Heart right ventricle (tissue), 16 donors: ENCODE results near the gene PLEKHG4. TPM values are rescaled to one million over a fixed set of nuclear protein-coding genes. Genes with fewer than 3 reads are reported as not detected.
A peak's percentile ranks its signal among the peaks of the same experiment; 100 is the strongest.

Experiments used
- ATAC-seq, 8 donors: fragments of 200-7000 bp; cut with Tn5 transposase; one replicate each; pipeline ENCODE4 v1.9.1; 2020; ENCODE audit warnings: mild to moderate bottlenecking in 8 of 8, moderate library complexity in 8 of 8, moderate number of reproducible peaks in 1 of 8
- DNase-seq, 2 donors: peaks; one replicate each; pipeline ENCODE4 v3.0.0-alpha.2; 2020
- H3K27ac ChIP-seq, 10 donors: fragments of 200-600 bp; sonication (generic) in 2 of 10; one replicate each; pipeline versions ENCODE4 v1.5.0 to v1.8.0; 2020 to 2022; ENCODE audit warnings: mild to moderate bottlenecking in 3 of 10
- H3K27me3 ChIP-seq, 7 donors: fragments of 200-600 bp; one replicate each; pipeline ENCODE4 v1.8.0; 2021 to 2022; ENCODE audit warnings: mild to moderate bottlenecking in 2 of 7
- H3K36me3 ChIP-seq, 9 donors: fragments of 200-600 bp; sonication (generic) in 1 of 9; one replicate each; pipeline versions ENCODE4 v1.5.0 to v1.8.0; 2020 to 2022; ENCODE audit warnings: mild to moderate bottlenecking in 2 of 9
- H3K4me1 ChIP-seq, 9 donors: fragments of 200-600 bp; sonication (generic) in 1 of 9; one replicate each; pipeline versions ENCODE4 v1.5.0 to v1.8.0; 2020 to 2022; ENCODE audit warnings: mild to moderate bottlenecking in 4 of 9
- H3K4me3 ChIP-seq, 10 donors: fragments of 200-600 bp; sonication (generic) in 2 of 10; one replicate each; pipeline versions ENCODE4 v1.5.0 to v1.8.0; 2020 to 2022; ENCODE audit warnings: mild to moderate bottlenecking in 7 of 10, moderate library complexity in 2 of 10
- H3K9me3 ChIP-seq, 11 donors: fragments of 200-600 bp in 10 of 11; sonication (generic) in 2 of 11; one replicate each; pipeline versions ENCODE4 v1.5.0 to v1.8.0; 2013 to 2022; ENCODE audit warnings: mild to moderate bottlenecking in 2 of 11, control low read depth in 1 of 11, moderate library complexity in 1 of 11
- CTCF ChIP-seq, 9 donors: fragments of 200-600 bp; sonication (generic) in 2 of 9; IDR thresholded peaks; one replicate each; pipeline versions ENCODE4 v1.5.0 to v1.8.0; 2021 to 2022; ENCODE audit warnings: antibody characterized with exemption in 9 of 9, mild to moderate bottlenecking in 5 of 9, moderate library complexity in 1 of 9
- WGBS, 2 donors: extraction: QIAGEN DNeasy Blood & Tissue Kit; methylation state at CpG; one replicate each; pipeline ENCODE4 v1.1.7; 2013; ENCODE audit warnings: inconsistent platforms in 1 of 2; 5-methylcytosine and 5-hydroxymethylcytosine counted together
- intact Hi-C, 10 donors: fragments of 100-400 bp; cut with DNase I; formaldehyde crosslinking; loops; one replicate each; pipeline versions ENCODE4 v1.11.1 to v1.14.2; 2022
- polyA plus RNA-seq, 2 donors: library from polyadenylated mRNA; stranded (reverse); fragments of 200-250 nt; gene quantifications; one replicate each; pipeline ENCODE4 v1.2.3, GENCODE V29; 2013
- total RNA-seq, 10 donors: library from RNA; stranded (reverse); fragmentation: NEBNext Ultra II Directional in 3 of 10; extraction: Animal tissue kit (Norgen Biotek cat#: 25700) in 3 of 10; gene quantifications; one replicate each; pipeline versions ENCODE4 v1.2.1 to v1.2.4, GENCODE V29; 2021 to 2023
- donor health status: Arrhythmogenic right ventricular cardiomyopathy.
- donor health status: ischemic (EF 13 %, LVEDD 7.1; RV severe dilation, severe dysfunction).
- donor health status: healthy with polysubstance abuse.
- donor health status: DM: no; HTN: yes; CAD: no.
- donor health status: DM: no; HTN: no; CAD: no.
- donor health status: ischemic (EF 25% LVEDD 6.9; RV normal size, moderate dysfunction).
- donor health status: ischemic (EF 25% LVEDD 5.7; RV mildly dilated, moderate dysfunction).
- donor health status: healthy.
- donor health status: DM: yes; HTN: yes; CAD: no.
- donor health status: Ischemic cardiomyopathy.
- donor health status: ischemic (EF 35%, LVEDD 5.7; RV mildly dilated, moderate dysfunction).
- donor health status: nonischemic (EF 11% LVEDD 7.7; RV severe dilation, severe dysfunction).
- donor health status: DM: yes; HTN: yes; CAD: no.
- donor health status: PGD.
- donor health status: ischemic (EF 29% LVEDD 5.4; RV normal size, mild dysfunction).
- donor health status: nonischemic (EF 23%, LVEDD 6.1; RV moderate dilation, normal function).

Gene PLEKHG4
- total and polyA plus RNA-seq, 12 donors, result 0.25 to 2.9 (median 0.86) TPM

DNA sequence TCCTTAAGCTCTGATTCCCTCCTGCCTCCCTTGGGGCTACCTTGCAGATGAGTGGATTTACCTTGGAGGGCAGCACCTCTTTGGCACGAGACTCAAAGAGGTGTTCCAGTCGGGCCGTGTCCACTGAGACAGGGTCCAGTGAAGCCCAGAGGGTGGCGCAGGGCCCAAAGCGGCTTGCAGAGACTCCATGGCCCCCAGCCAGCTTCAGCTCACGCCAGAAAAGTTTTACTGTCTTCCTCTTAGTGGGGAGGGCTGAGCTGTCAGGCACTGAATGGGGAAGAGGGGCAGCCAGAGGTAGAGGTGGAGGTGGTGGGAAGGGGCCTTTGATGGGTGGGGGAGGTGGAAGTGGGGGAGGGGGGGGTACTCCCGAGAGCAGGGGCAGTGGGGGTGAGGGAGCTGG is 45.7 kb upstream of the PLEKHG4 start:
- intact Hi-C loops, result no loop called here
- no peak overlapping the region for H3K27ac ChIP-seq
- H3K27me3 ChIP-seq, result no peaks in the 10 kb centered on the region
- peaks cover 14 to 100% (median 76%) of the 10 kb centered on the region in 9 donors for H3K36me3 ChIP-seq
- DNase-seq, result no peak
- no peak overlapping the region for H3K4me3 ChIP-seq
- H3K4me1 ChIP-seq, result peaks cover 0 to under 1% (median 0%) of the 10 kb centered on the region in 9 donors
- no peak for TF ChIP-seq CTCF (IDR thresholded peaks at IDR 0.05)
- H3K9me3 ChIP-seq, result no peaks in the 10 kb centered on the region
- no peak for ATAC-seq
- 74 to 79% methylated on average over 7 of the region's 7 CpGs for WGBS, 2 donors

DNA sequence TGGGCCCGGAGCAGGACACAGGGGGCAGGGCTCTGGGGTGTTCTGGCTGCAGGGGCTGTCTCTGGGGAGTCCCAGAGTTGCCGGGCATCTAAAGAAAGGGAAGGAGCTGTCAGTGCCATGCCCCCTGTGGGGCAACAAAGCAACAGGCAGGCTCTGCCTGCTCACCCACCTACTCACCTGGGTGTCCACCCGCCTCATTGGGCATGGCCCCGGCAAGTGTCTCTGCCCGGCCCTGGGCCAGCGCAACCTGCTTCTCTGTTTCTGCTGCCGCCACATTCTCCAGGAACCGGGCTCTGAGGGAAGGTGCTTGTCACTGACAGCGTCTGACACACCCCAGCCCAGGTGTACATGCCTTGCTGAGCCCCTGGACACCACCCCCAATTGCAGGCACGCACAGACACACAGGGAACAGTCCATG is 45.1 kb upstream of the PLEKHG4 start:
- Histone ChIP-seq H3K27ac (no peak overlapping the region), H3K4me3 (no peak overlapping the region), H3K27me3 (no peaks in the 10 kb centered on the region), H3K4me1 (no peaks in the 10 kb centered on the region), H3K36me3 (peaks cover 10 to 100% (median 76%) of the 10 kb centered on the region in 9 donors), H3K9me3 (no peaks in the 10 kb centered on the region)
- no peak for ATAC-seq
- intact Hi-C loops, result no loop called here
- no peak for TF ChIP-seq CTCF (IDR thresholded peaks at IDR 0.05)
- 92 to 94% methylated on average over 10 of the region's 10 CpGs for WGBS, 2 donors
- no peak for DNase-seq

GRCh38 chr16:67235816-67236562 is 43.3 kb upstream of the PLEKHG4 start:
- intact Hi-C loops, result no loop called here
- DNase-seq, result no peak
- no peak overlapping the region for H3K27ac ChIP-seq
- no peak overlapping the region for H3K4me3 ChIP-seq
- H3K36me3 ChIP-seq, result peaks cover 2 to 96% (median 64%) of the 10 kb centered on the region in 9 donors
- 85 to 89% methylated on average over 17 of the region's 17 CpGs for WGBS, 2 donors
- peaks cover 7 to 18% (median 11%) of the 10 kb centered on the region in 9 donors for H3K4me1 ChIP-seq
- ATAC-seq, result no peak
- H3K9me3 ChIP-seq, result no peaks in the 10 kb centered on the region
- no peak for TF ChIP-seq CTCF (IDR thresholded peaks at IDR 0.05)
- H3K27me3 ChIP-seq, result no peaks in the 10 kb centered on the region

DNA sequence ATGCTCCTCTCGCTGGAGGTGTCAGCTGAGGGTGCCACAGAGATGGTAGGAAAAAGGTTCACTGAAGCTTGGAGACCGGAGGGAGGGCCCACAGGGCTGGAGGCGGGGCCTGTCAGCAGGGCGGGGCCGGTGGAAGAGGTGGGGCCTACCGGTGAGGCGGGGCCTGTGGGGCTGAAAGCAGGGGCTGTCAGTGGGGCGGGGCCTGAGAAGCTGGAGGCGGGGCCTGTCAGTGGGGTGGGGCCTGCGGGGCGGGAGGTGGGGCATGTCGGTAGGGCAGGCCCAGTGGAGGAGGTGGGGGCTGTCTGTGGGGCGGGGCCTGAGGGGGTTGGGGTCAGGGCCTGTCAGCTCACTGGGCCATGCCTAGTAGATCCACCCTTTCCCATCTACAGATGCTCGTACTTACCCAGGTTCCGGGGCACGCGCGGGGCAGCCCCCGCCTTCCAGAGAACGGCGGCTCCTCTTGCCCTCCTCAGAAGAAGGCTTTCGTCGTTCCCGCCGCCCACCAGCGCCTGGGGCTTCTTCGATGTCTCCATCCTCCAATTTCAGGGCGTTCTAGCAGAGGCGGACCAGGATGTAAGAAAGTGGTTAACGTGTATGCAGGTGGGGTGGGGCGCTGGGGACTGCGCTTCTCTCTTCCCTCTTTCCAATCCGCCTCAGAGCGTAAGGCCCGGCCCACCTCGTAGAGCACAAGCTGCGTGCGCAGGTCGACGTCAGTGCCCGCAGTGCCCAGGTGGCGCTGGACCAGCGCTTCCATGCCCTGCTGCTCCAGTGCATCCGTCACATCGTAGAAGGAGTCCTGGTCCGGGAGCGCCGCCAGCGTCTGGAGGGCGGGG is 42.6 kb upstream of the PLEKHG4 start:
- Histone ChIP-seq H3K27ac (no peak overlapping the region), H3K9me3 (no peaks in the 10 kb centered on the region), H3K36me3 (peaks cover 0 to 90% (median 56%) of the 10 kb centered on the region in 9 donors), H3K4me3 (no peak overlapping the region), H3K27me3 (no peaks in the 10 kb centered on the region), H3K4me1 (peaks cover 15 to 25% (median 19%) of the 10 kb centered on the region in 9 donors)
- 82 to 83% methylated on average over 43 to 50 of the region's 50 CpGs for WGBS, 2 donors
- TF ChIP-seq CTCF (IDR thresholded peaks at IDR 0.05), result no peak
- intact Hi-C loops, result no loop called here
- ATAC-seq (peak in 5 of 8 donors; percentile 6 to 21 (median 15)), DNase-seq (peak in 1 of 2 donors; percentile 46)
